Measurements from ENCODE around the gene CLEC18A. TPM values are rescaled to one million over a fixed set of nuclear protein-coding genes. Genes with fewer than 3 reads are reported as not detected.
"Not testable (repeated sequence)": the region's sequence is repeated elsewhere in the genome, so short reads cannot be mapped to it uniquely, and the experiment has no call there.

Gene CLEC18A
- total RNA-seq, 4 donors from 2014 or later, result 0.67 to 1.1 TPM; not detected in 2

GRCh38 chr16:69941251-69942098, 9.7 kb upstream of the CLEC18A start:
- H3K36me3 ChIP-seq, result no peaks in the 10 kb centered on the region
- TF ChIP-seq, protein P1, sequence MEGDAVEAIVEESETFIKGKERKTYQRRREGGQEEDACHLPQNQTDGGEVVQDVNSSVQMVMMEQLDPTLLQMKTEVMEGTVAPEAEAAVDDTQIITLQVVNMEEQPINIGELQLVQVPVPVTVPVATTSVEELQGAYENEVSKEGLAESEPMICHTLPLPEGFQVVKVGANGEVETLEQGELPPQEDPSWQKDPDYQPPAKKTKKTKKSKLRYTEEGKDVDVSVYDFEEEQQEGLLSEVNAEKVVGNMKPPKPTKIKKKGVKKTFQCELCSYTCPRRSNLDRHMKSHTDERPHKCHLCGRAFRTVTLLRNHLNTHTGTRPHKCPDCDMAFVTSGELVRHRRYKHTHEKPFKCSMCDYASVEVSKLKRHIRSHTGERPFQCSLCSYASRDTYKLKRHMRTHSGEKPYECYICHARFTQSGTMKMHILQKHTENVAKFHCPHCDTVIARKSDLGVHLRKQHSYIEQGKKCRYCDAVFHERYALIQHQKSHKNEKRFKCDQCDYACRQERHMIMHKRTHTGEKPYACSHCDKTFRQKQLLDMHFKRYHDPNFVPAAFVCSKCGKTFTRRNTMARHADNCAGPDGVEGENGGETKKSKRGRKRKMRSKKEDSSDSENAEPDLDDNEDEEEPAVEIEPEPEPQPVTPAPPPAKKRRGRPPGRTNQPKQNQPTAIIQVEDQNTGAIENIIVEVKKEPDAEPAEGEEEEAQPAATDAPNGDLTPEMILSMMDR (IDR thresholded peaks at IDR 0.05), result no peak
- TF ChIP-seq POLR2A (IDR thresholded peaks at IDR 0.05), result no peak

GRCh38 chr16:69942099-69942491, 9.0 kb upstream of the CLEC18A start:
- Histone ChIP-seq H3K27me3 (no peaks in the 10 kb centered on the region), H3K4me1 (no peaks in the 10 kb centered on the region), H3K9me3 (no peaks in the 10 kb centered on the region), H3K27ac (no peak overlapping the region), H3K4me3 (no peak overlapping the region), H3K36me3 (no peaks in the 10 kb centered on the region)
- intact Hi-C loops (cut with DNase I; ENCODE audit: low total_unique reads), result no loop called here
- no peak for TF ChIP-seq POLR2A (IDR thresholded peaks at IDR 0.05)
- TF ChIP-seq, protein P1 (IDR thresholded peaks at IDR 0.05), result no peak
- no peak for DNase-seq

More at GRCh38 chr16:69941251-69942098, 9.7 kb upstream of the CLEC18A start:
- H3K4me3 ChIP-seq, result no peak overlapping the region
- no peaks in the 10 kb centered on the region for H3K27me3 ChIP-seq
- intact Hi-C loops (cut with DNase I; ENCODE audit: low total_unique reads), result no loop called here
- no peak overlapping the region for H3K27ac ChIP-seq
- H3K9me3 ChIP-seq, result no peaks in the 10 kb centered on the region
- DNase-seq, result no peak
- no peaks in the 10 kb centered on the region for H3K4me1 ChIP-seq

DNA sequence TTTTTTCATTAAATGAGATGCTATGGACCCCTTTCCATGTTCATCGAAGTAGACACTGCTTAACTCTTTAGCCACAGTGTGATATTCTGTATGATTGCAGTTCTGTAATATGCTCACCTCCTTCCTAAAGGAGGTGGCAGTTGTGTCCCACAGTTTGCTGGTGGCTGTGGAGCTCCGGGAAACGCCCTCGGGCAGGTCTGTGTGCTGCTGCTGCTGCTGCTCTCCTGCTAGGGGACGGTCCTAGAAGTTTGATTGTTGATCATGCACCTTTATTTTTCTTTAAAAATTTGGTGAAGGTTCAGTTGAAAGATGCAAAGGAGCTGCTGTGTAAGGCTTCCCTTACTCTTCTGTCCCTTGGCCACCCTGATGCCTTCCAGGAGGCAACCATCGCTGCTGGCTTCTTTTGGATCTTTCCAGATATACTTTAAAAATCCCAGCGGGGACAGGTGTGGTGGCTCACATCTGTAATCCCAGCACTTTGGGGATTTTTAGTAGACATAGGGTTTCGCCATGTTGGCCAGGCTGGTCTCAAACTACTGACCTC, 8.4 kb upstream of the CLEC18A start:
- intact Hi-C loops (cut with DNase I; ENCODE audit: low total_unique reads), result no loop called here
- no peaks in the 10 kb centered on the region for H3K36me3 ChIP-seq
- H3K27me3 ChIP-seq, result no peaks in the 10 kb centered on the region
- no peak overlapping the region for H3K27ac ChIP-seq
- no peaks in the 10 kb centered on the region for H3K9me3 ChIP-seq
- H3K4me3 ChIP-seq, result no peak overlapping the region
- TF ChIP-seq, protein P1 (IDR thresholded peaks at IDR 0.05), result no peak
- TF ChIP-seq POLR2A (IDR thresholded peaks at IDR 0.05), result no peak
- no peaks in the 10 kb centered on the region for H3K4me1 ChIP-seq
- DNase-seq, result no peak

GRCh38 chr16:69943241-69944036, 7.7 kb upstream of the CLEC18A start:
- H3K27me3 ChIP-seq; H3K9me3 ChIP-seq; H3K4me3 ChIP-seq; DNase-seq; H3K4me1 ChIP-seq; intact Hi-C loops (cut with DNase I; ENCODE audit: low total_unique reads); H3K36me3 ChIP-seq; H3K27ac ChIP-seq: not testable (repeated sequence)

- intact Hi-C loops (cut with DNase I; ENCODE audit: low total_unique reads); H3K9me3 ChIP-seq; H3K4me3 ChIP-seq; H3K27ac ChIP-seq; H3K4me1 ChIP-seq; DNase-seq; H3K36me3 ChIP-seq; H3K27me3 ChIP-seq: not testable (repeated sequence)
Observed at GRCh38 chr16:69950411-69950810, 723 bp upstream of the CLEC18A start.

DNA sequence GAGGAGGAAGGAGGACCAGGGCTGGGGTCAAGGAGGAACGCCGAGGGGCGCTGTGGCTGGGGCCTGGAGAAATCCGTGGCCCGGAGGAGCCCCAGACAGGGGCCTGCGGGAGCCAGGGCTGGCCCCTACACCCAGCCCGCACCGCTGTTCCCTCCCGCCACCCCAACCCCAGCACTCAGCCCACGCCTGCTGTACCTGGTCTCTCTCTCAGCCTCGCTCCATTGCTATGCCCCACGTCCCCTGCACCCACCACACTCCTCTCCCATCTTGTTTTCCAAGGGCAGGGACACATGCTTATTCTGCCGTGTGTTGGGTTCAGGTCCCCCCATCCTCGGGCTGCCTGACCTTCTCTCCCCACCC, 518 bp downstream of the CLEC18A start:
- H3K4me3 ChIP-seq; H3K4me1 ChIP-seq; H3K36me3 ChIP-seq; H3K9me3 ChIP-seq; DNase-seq; H3K27ac ChIP-seq; H3K27me3 ChIP-seq; intact Hi-C loops (cut with DNase I; ENCODE audit: low total_unique reads): not testable (repeated sequence)

DNA sequence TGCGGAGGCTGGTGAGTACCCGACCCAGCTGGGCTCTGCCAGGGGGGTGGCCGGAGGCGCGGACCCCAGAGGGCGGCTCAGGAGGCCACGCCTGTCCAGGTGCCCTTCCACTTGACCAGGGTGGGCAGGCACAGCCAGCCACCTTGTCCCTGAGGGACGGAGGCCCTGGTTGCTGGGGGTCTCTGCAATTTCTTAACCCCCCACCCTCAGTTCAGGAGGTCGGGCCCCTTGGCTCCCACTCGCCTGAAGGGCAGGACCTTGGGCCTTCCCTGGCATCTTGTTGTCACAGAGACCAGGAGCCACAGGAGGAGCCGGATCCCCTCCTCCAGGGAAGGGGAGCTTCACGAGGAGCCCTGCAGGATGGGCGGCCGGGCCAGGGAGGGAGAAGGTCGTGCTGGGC, 982 bp downstream of the CLEC18A start:
- H3K36me3 ChIP-seq; H3K27ac ChIP-seq; H3K4me1 ChIP-seq; DNase-seq; H3K9me3 ChIP-seq; H3K27me3 ChIP-seq; H3K4me3 ChIP-seq; intact Hi-C loops (cut with DNase I; ENCODE audit: low total_unique reads): not testable (repeated sequence)

- DNase-seq; H3K27me3 ChIP-seq; intact Hi-C loops (cut with DNase I; ENCODE audit: low total_unique reads); H3K27ac ChIP-seq; H3K36me3 ChIP-seq; H3K4me3 ChIP-seq; H3K9me3 ChIP-seq; H3K4me1 ChIP-seq: not testable (repeated sequence)
Observed at GRCh38 chr16:69952572-69953355, 1.6 kb downstream of the CLEC18A start.

GRCh38 chr16:69954241-69954640, 3.1 kb downstream of the CLEC18A start:
- intact Hi-C loops (cut with DNase I; ENCODE audit: low total_unique reads); H3K9me3 ChIP-seq; DNase-seq; H3K27me3 ChIP-seq; H3K4me1 ChIP-seq; H3K36me3 ChIP-seq; H3K27ac ChIP-seq; H3K4me3 ChIP-seq: not testable (repeated sequence)

Measured in uterus (tissue), 4 donors.